ENCODE measurements around the gene FOXRED2. TPM values are rescaled to one million over a fixed set of nuclear protein-coding genes. Genes with fewer than 3 reads are reported as not detected.

The FOXRED2 gene
- total and polyA plus RNA-seq, 4 experiments from 2014 or later, result 2.7 to 8.5 (median 7.3) TPM; not detected in 1

DNA sequence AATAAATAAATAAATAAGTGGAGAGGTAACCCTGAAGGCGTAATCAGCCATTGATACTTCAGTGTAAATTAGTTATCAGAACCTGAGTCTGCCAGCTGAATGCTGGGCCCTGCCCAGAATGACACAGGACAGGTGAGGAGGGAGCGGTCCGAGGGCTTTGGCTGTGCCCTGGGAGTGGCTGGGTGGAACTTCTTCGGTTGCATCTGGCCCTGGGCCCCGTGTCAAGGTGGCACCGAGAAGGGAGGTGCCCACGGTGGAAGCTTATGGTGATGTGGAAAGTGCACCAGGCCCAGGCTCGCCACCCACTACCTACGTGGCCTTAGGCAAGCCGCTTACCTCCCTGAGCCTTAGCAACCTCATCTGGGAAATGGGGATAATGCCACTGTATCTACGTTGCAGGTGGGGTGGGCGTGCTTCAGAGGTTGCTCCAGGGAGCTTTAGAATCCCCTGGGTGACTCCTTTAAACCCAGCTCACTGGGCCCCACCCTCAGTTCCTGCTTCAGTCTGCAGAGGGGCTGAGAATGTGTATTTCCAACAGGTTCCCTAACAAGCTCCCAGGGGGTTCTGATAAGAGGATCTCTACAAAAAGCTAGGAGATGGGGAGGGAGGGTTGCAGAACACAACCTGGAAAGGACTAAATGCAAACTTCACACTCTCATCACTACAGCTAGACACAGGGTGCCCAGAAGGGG lies 64.2 kb downstream of the FOXRED2 start:
- H3K4me3 Mint-ChIP-seq, result no peak overlapping the region
- no peak overlapping the region for H3K27ac Mint-ChIP-seq
- Histone ChIP-seq H3K4me1 (ENCODE audit: insufficient read depth, low read length) (peaks cover 15% of the 10 kb centered on the region), H3K36me3 (ENCODE audit: insufficient read depth, low read length) (no peaks in the 10 kb centered on the region), H3K4me3 (ENCODE audit: low read length in 2 of 2) (no peak overlapping the region), H3K9me3 (ENCODE audit: control insufficient read depth in 1 of 2, low read length in 2 of 2) (no peaks in the 10 kb centered on the region), H3K27me3 (ENCODE audit: insufficient read depth, low read length) (no peaks in the 10 kb centered on the region), H3K27ac (ENCODE audit: low read depth, low read length) (no peak overlapping the region)
- intact Hi-C loops (cut with micrococcal nuclease), result no loop called here
- ChIA-PET POLR2A (ENCODE audit: partially characterized antibody) (interaction anchor here (1.0 to 1.2 kb wide), 3 partner anchors 32 to 87 kb away, joined by 3 read pairs; no protein-coding TSS in a partner anchor), CTCF (ENCODE audit: partially characterized antibody) (interaction anchor here (1.0 kb wide), 1 partner anchor 37 kb away, joined by 3 read pairs; no protein-coding TSS in a partner anchor)
- peaks cover 12 to 24% (median 19%) of the 10 kb centered on the region in 4 donors for H3K4me1 Mint-ChIP-seq
- no peaks in the 10 kb centered on the region for H3K36me3 Mint-ChIP-seq
- no peaks in the 10 kb centered on the region for H3K27me3 Mint-ChIP-seq
- no peak for DNase-seq
- no peaks in the 10 kb centered on the region for H3K9me3 Mint-ChIP-seq

DNA sequence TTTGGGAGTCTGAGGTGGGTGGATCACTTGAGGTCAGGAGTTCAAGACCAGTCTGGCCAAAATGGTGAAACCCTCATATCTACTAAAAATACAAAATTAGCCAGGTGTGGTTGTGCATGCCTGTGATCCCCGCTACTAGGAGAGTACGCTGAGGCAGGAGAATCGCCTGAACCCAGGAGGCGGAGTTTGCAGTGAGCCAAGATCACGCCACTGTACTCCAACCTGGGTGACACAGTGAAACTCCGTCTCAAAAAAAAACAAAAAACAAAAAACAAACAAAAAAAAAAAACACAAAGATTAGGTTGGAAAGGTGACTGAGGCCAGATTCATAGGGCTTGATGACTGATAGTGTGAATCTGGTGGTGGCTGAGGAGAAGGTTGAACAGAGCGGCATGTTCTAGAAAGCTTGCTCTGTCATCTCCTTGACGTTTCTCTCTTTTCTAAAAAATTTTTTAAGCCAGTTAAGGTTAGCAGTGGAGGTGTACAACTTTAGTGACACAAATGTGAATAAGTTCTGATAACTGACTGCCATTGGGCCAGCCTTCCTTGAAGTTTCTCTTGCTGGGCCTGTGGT lies 66.3 kb downstream of the FOXRED2 start:
- H3K27ac Mint-ChIP-seq, result peak overlapping the region in 1 of 7 donors; percentile 13
- ChIA-PET POLR2A (ENCODE audit: partially characterized antibody) (interaction anchor here (0.9 kb wide), 2 partner anchors 36 to 71 kb away, joined by 3 read pairs; no protein-coding TSS in a partner anchor), CTCF (ENCODE audit: partially characterized antibody) (no interaction called here)
- Histone ChIP-seq H3K36me3 (ENCODE audit: insufficient read depth, low read length) (no peaks in the 10 kb centered on the region), H3K4me3 (ENCODE audit: low read length in 2 of 2) (no peak overlapping the region), H3K4me1 (ENCODE audit: insufficient read depth, low read length) (peaks cover 23% of the 10 kb centered on the region), H3K27me3 (ENCODE audit: insufficient read depth, low read length) (no peaks in the 10 kb centered on the region), H3K9me3 (ENCODE audit: control insufficient read depth in 1 of 2, low read length in 2 of 2) (no peaks in the 10 kb centered on the region), H3K27ac (ENCODE audit: low read depth, low read length) (no peak overlapping the region)
- H3K36me3 Mint-ChIP-seq, result no peaks in the 10 kb centered on the region
- H3K27me3 Mint-ChIP-seq, result no peaks in the 10 kb centered on the region
- intact Hi-C loops (cut with micrococcal nuclease), result no loop called here
- H3K4me3 Mint-ChIP-seq, result no peak overlapping the region
- peaks cover 16 to 37% (median 26%) of the 10 kb centered on the region in 4 donors for H3K4me1 Mint-ChIP-seq
- no peak for DNase-seq
- H3K9me3 Mint-ChIP-seq, result no peaks in the 10 kb centered on the region

DNA sequence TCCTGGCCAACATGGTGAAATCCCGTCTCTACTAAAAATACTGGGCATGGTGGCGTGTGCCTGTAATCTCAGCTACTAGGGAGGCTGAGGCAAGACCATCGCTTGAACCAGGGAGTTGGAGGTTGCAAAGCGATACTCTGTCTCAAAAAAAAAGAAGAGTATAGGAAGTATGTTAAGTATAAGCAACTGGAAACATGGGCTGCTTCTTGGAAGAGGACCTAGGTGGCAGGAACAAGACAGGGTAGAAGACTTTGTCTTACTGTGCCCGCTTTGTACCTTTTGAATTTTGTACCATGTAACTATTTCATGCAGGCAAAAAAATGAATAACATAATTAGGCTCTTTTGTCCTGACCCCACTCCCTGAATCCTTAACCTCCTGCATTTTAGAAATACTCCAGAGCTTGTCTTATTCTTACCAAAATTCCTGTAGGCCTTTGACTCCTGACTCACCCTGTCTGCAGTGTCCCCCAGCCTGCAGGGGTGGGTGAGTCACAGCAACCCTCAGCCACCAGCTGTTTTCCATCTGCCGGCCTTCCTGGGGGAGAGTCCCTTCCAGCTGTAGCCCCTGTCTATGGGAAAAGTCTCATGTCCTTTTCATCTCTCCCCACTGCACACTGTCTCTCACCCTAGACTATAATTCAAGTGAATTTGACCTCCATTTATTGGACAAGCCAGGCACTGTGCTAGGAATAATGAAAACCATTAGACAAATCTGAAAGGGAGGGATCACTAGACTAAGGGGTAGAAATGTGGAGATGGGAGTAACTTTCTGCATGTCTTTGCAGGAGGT lies 67.2 kb downstream of the FOXRED2 start:
- Histone ChIP-seq H3K27ac (ENCODE audit: low read depth, low read length) (no peak overlapping the region), H3K36me3 (ENCODE audit: insufficient read depth, low read length) (no peaks in the 10 kb centered on the region), H3K27me3 (ENCODE audit: insufficient read depth, low read length) (no peaks in the 10 kb centered on the region), H3K4me3 (ENCODE audit: low read length in 2 of 2) (no peak overlapping the region), H3K4me1 (ENCODE audit: insufficient read depth, low read length) (peaks cover 29% of the 10 kb centered on the region), H3K9me3 (ENCODE audit: control insufficient read depth in 1 of 2, low read length in 2 of 2) (no peaks in the 10 kb centered on the region)
- H3K4me3 Mint-ChIP-seq, result peak overlapping the region in 1 of 8 donors; percentile 30
- intact Hi-C loops (cut with micrococcal nuclease), result no loop called here
- ChIA-PET CTCF (ENCODE audit: partially characterized antibody) (no interaction called here), POLR2A (ENCODE audit: partially characterized antibody) (interaction anchor here (0.8 to 0.9 kb wide), 2 partner anchors 12 to 35 kb away, joined by 3 read pairs; no protein-coding TSS in a partner anchor)
- no peaks in the 10 kb centered on the region for H3K9me3 Mint-ChIP-seq
- H3K27me3 Mint-ChIP-seq, result no peaks in the 10 kb centered on the region
- DNase-seq, result no peak
- no peaks in the 10 kb centered on the region for H3K36me3 Mint-ChIP-seq
- H3K27ac Mint-ChIP-seq, result peak overlapping the region in 4 of 7 donors; percentile 17 to 79 (median 41)
- peaks cover 18 to 36% (median 27%) of the 10 kb centered on the region in 4 donors for H3K4me1 Mint-ChIP-seq

Other genes starting within 250 kb of the FOXRED2 start
- gene MYH9, start 119.1 kb downstream of the FOXRED2 start, total RNA-seq, result 100 to 1,000 TPM; 717 to 734 TPM
- 100 to 1,000 TPM in 1 of 2 donors, 10 to 100 TPM in 1; 17.3 to 476 TPM for gene MYH9, start 119.1 kb downstream of the FOXRED2 start, polyA plus RNA-seq
- 10 to 100 TPM; 33.5 to 34.5 TPM for gene TXN2, start 25.4 kb downstream of the FOXRED2 start, total RNA-seq
- gene TXN2, start 25.4 kb downstream of the FOXRED2 start, polyA plus RNA-seq, result 100 to 1,000 TPM; 103 to 148 TPM
- gene EIF3D, start 22.1 kb upstream of the FOXRED2 start, total RNA-seq, result 100 to 1,000 TPM; 222 to 228 TPM
- gene EIF3D, start 22.1 kb upstream of the FOXRED2 start, polyA plus RNA-seq, result 100 to 1,000 TPM; 137 to 191 TPM
- not detected for gene CACNG2, start 196.7 kb upstream of the FOXRED2 start, total RNA-seq
- not detected for gene CACNG2, start 196.7 kb upstream of the FOXRED2 start, polyA plus RNA-seq

Data from CD4-positive, alpha-beta memory T cell (primary cell).